K562 (cell line): ENCODE data around the gene TTLL10. TPM values are rescaled to one million over a fixed set of nuclear protein-coding genes. Genes with fewer than 3 reads are reported as not detected.

Experiments used
- BCOR ChIP-seq: fragments of 450-650 bp; IDR thresholded peaks from 2 replicates; pipeline ENCODE4 v1.6.1; 2016
- CC2D1A ChIP-seq: fragments of 450-650 bp; IDR thresholded peaks from 2 replicates; pipeline ENCODE4 v1.6.1; 2017; ENCODE audit warnings: mild to moderate bottlenecking
- ILK ChIP-seq: fragments of 450-650 bp; IDR thresholded peaks from 2 replicates; pipeline ENCODE4 v1.6.1; 2016; ENCODE audit warnings: missing genetic modification characterization, low read depth, mild to moderate bottlenecking, missing compliant biosample characterization, moderate library complexity, borderline replicate concordance
- SREBF1 ChIP-seq: fragments of 150-350 bp; IDR thresholded peaks from 2 replicates; pipeline ENCODE4 v1.6.1; 2014; ENCODE audit warnings: antibody characterized with exemption, low read depth, low read length, borderline replicate concordance
- SRSF7 ChIP-seq: fragments of 200-400 bp; formaldehyde crosslinking; optimal IDR thresholded peaks from 2 replicates; pipeline ENCODE3; 2017; ENCODE audit warnings: mild to moderate bottlenecking, low read depth, low read length
- TAL1 ChIP-seq: fragments of 450-650 bp; IDR thresholded peaks from 2 replicates; pipeline ENCODE4 v1.6.1; 2016; ENCODE audit warnings: mild to moderate bottlenecking
- TSC22D4 ChIP-seq: fragments of 450-650 bp; IDR thresholded peaks from 2 replicates; pipeline ENCODE4 v1.6.1; 2016; ENCODE audit warnings: missing genetic modification characterization, missing biosample characterization, control low read depth
- ZNF124 ChIP-seq: sonication (generic); formaldehyde crosslinking; IDR thresholded peaks from 2 replicates; pipeline ENCODE4 v1.8.1; 2022; ENCODE audit warnings: missing genetic modification reagents
- ZNF445 ChIP-seq: fragments of 250-450 bp; sonication (Bioruptor Pico); IDR thresholded peaks from 2 replicates; pipeline ENCODE4 v1.4.0; 2020; ENCODE audit warnings: low read depth, mild to moderate bottlenecking, moderate library complexity
- polyA plus RNA-seq, 8 experiments: library from polyadenylated mRNA; depleted of rRNA in 4 of 8; stranded (reverse) in 5 of 8; unstranded in 3 of 8; fragments of >200 nt; fragmentation: Nextera tagmentation in 2 of 8; fragmentation: Illumina TruSeq in 1 of 8; extraction: Ambion mirVana in 2 of 8; extraction: Trizol in 1 of 8; gene quantifications; 2 replicates each; pipeline versions ENCODE4 v1.2.1 to v1.2.3, GENCODE V29; 2011 to 2014; ENCODE audit warnings: inconsistent platforms in 1 of 8, missing spikeins in 1 of 8
- total RNA-seq, 7 experiments: library from RNA; depleted of rRNA in 6 of 7; stranded (reverse); fragments of >200 nt in 6 of 7; fragmentation: Illumina TruSeq in 2 of 7; extraction: Trizol in 2 of 7; gene quantifications; 2 replicates each; pipeline versions ENCODE4 v1.2.1 to v1.2.3, GENCODE V29; 2011 to 2021; ENCODE audit warnings: low replicate concordance in 1 of 7
- TF ChIP-seq, protein P1 (sequence below): sonication (generic); formaldehyde crosslinking; IDR thresholded peaks from 2 replicates; pipeline ENCODE4 v1.8.1; 2022; ENCODE audit warnings: missing genetic modification reagents
- TF ChIP-seq, protein P2 (sequence below): sonication (generic); formaldehyde crosslinking; IDR thresholded peaks from 2 replicates; pipeline ENCODE4 v1.8.0; 2023; ENCODE audit warnings: mild to moderate bottlenecking, missing genetic modification reagents
- TF ChIP-seq, protein P3 (sequence below), 2 experiments: fragments of 450-650 bp in 1 of 2; sonication (generic) in 1 of 2; formaldehyde crosslinking in 1 of 2; IDR thresholded peaks; 2 replicates each; pipeline versions ENCODE4 v1.7.1 to v1.9.0; 2016 to 2022; ENCODE audit warnings: inconsistent platforms in 1 of 2, mild to moderate bottlenecking in 1 of 2, missing genetic modification reagents in 1 of 2

TTLL10 gene
- total and polyA plus RNA-seq, 9 of the 15 experiments (the other 6 are each of a cell fraction or from before 2014, with no cell fraction given), result not detected

DNA sequence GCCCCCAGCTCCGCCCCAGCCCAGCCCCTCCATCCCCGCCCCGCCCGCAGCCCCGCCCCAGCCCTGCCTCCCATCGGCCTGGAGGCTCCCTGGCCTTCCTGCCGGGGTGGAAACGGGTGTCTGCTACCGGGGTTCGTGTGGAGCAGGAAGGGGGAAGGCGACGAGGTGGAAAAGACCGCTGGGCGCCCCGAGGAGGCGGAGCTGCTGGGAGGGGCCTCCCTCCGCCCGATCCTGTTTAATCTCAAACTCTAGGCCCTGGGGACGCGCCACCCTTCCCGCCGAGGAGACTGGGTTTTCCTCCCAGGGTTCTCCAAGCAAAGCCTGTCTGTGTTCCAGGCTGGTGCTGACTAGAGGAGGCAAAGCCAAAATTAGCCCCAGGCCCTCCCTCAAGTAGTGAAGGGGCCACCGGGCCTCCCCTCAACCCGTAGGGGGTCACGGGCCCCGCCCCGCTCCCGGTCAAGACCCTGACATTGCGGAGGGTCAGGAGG is 16.2 kb upstream of the TTLL10 start (continued):
- TF ChIP-seq SRSF7 (no peak), ILK (tag) (no peak), SREBF1 (0 out of 2 replicates have a peak, but pooled peaks have one; percentile 43), BCOR (no peak), ZNF445 (CRISPR knock-in tag) (no peak), TSC22D4 (tag) (no peak), CC2D1A (no peak), TAL1 (no peak), ZNF124 (CRISPR knock-in tag) (no peak)
- TF ChIP-seq, protein P1, sequence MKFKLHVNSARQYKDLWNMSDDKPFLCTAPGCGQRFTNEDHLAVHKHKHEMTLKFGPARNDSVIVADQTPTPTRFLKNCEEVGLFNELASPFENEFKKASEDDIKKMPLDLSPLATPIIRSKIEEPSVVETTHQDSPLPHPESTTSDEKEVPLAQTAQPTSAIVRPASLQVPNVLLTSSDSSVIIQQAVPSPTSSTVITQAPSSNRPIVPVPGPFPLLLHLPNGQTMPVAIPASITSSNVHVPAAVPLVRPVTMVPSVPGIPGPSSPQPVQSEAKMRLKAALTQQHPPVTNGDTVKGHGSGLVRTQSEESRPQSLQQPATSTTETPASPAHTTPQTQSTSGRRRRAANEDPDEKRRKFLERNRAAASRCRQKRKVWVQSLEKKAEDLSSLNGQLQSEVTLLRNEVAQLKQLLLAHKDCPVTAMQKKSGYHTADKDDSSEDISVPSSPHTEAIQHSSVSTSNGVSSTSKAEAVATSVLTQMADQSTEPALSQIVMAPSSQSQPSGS (CRISPR knock-in tag), result no peak
- TF ChIP-seq, protein P2, sequence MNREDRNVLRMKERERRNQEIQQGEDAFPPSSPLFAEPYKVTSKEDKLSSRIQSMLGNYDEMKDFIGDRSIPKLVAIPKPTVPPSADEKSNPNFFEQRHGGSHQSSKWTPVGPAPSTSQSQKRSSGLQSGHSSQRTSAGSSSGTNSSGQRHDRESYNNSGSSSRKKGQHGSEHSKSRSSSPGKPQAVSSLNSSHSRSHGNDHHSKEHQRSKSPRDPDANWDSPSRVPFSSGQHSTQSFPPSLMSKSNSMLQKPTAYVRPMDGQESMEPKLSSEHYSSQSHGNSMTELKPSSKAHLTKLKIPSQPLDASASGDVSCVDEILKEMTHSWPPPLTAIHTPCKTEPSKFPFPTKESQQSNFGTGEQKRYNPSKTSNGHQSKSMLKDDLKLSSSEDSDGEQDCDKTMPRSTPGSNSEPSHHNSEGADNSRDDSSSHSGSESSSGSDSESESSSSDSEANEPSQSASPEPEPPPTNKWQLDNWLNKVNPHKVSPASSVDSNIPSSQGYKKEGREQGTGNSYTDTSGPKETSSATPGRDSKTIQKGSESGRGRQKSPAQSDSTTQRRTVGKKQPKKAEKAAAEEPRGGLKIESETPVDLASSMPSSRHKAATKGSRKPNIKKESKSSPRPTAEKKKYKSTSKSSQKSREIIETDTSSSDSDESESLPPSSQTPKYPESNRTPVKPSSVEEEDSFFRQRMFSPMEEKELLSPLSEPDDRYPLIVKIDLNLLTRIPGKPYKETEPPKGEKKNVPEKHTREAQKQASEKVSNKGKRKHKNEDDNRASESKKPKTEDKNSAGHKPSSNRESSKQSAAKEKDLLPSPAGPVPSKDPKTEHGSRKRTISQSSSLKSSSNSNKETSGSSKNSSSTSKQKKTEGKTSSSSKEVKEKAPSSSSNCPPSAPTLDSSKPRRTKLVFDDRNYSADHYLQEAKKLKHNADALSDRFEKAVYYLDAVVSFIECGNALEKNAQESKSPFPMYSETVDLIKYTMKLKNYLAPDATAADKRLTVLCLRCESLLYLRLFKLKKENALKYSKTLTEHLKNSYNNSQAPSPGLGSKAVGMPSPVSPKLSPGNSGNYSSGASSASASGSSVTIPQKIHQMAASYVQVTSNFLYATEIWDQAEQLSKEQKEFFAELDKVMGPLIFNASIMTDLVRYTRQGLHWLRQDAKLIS (CRISPR knock-in tag), result peak; percentile 91; the same call in 1 of the 2 replicates
- TF ChIP-seq, protein P3, sequence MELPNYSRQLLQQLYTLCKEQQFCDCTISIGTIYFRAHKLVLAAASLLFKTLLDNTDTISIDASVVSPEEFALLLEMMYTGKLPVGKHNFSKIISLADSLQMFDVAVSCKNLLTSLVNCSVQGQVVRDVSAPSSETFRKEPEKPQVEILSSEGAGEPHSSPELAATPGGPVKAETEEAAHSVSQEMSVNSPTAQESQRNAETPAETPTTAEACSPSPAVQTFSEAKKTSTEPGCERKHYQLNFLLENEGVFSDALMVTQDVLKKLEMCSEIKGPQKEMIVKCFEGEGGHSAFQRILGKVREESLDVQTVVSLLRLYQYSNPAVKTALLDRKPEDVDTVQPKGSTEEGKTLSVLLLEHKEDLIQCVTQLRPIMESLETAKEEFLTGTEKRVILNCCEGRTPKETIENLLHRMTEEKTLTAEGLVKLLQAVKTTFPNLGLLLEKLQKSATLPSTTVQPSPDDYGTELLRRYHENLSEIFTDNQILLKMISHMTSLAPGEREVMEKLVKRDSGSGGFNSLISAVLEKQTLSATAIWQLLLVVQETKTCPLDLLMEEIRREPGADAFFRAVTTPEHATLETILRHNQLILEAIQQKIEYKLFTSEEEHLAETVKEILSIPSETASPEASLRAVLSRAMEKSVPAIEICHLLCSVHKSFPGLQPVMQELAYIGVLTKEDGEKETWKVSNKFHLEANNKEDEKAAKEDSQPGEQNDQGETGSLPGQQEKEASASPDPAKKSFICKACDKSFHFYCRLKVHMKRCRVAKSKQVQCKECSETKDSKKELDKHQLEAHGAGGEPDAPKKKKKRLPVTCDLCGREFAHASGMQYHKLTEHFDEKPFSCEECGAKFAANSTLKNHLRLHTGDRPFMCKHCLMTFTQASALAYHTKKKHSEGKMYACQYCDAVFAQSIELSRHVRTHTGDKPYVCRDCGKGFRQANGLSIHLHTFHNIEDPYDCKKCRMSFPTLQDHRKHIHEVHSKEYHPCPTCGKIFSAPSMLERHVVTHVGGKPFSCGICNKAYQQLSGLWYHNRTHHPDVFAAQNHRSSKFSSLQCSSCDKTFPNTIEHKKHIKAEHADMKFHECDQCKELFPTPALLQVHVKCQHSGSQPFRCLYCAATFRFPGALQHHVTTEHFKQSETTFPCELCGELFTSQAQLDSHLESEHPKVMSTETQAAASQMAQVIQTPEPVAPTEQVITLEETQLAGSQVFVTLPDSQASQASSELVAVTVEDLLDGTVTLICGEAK (IDR thresholded peaks at IDR 0.05), result peak; percentile 69
- TF ChIP-seq, protein P3 (CRISPR knock-in tag; IDR thresholded peaks at IDR 0.05), result no peak
